ENCODE measurements around the gene FAM229B. TPM values are rescaled to one million over a fixed set of nuclear protein-coding genes. Genes with fewer than 3 reads are reported as not detected.
"Not testable (repeated sequence)": the region's sequence is repeated elsewhere in the genome, so short reads cannot be mapped to it uniquely, and the experiment has no call there.

Gene FAM229B
- total RNA-seq, 6 experiments from 2014 or later: 6.3 to 13.9 (median 9.1) TPM

DNA sequence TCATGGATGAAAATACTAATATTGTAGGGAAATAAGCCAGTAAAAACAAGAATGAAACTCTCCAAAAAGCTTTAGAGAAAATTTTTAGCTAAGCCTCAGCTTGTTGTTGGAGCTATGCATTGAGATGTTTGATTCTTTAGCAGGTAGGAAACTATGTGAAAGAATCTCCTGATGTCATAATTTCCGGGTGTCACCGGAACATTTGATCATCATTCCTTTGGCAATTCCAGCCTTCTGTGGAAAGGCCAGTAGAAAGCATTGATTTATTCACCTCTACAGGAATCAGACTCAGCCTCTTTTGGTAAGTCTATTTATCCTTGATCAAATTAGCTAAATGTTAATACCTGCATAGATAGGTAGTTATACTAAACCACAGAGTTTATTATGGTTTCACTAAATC is 9.5 kb downstream of the FAM229B start:
- Histone ChIP-seq H3K27me3 (no peaks in the 10 kb centered on the region), H3K4me3 (no peak overlapping the region), H3K4me1 (no peaks in the 10 kb centered on the region), H3K27ac (no peak overlapping the region), H3K36me3 (no peaks in the 10 kb centered on the region), H3K9me3 (no peaks in the 10 kb centered on the region)
- ATAC-seq: no peak
- TF ChIP-seq POLR2A (IDR thresholded peaks at IDR 0.05): no peak
- TF ChIP-seq, protein P1, sequence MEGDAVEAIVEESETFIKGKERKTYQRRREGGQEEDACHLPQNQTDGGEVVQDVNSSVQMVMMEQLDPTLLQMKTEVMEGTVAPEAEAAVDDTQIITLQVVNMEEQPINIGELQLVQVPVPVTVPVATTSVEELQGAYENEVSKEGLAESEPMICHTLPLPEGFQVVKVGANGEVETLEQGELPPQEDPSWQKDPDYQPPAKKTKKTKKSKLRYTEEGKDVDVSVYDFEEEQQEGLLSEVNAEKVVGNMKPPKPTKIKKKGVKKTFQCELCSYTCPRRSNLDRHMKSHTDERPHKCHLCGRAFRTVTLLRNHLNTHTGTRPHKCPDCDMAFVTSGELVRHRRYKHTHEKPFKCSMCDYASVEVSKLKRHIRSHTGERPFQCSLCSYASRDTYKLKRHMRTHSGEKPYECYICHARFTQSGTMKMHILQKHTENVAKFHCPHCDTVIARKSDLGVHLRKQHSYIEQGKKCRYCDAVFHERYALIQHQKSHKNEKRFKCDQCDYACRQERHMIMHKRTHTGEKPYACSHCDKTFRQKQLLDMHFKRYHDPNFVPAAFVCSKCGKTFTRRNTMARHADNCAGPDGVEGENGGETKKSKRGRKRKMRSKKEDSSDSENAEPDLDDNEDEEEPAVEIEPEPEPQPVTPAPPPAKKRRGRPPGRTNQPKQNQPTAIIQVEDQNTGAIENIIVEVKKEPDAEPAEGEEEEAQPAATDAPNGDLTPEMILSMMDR (IDR thresholded peaks at IDR 0.05): no peak
- intact Hi-C loops (cut with DNase I): no loop called here
- 64% methylated on average over 2 of the region's 2 CpGs for WGBS (ENCODE audit: insufficient coverage, low coverage, low lambda C conversion rate, missing lambda C conversion rate)
- DNase-seq: no peak

DNA sequence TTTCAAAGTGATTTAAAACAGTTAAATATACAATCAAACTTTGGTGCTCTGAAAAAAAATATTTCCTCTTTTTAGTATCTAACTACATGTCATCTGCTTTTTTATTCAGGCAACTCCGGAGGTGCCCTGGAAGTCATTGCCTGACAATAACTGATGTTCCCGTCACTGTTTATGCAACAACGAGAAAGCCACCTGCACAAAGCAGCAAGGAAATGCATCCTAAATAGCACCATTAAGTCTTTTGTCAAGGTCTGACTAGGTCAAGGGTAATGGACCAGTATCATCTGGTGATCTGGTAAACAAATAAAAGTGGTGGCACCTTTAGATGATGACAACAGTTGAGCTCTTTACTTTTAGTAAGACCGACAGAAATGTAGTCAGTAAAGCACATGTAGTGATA is 13.2 kb downstream of the FAM229B start:
- Histone ChIP-seq H3K36me3 (no peaks in the 10 kb centered on the region), H3K27me3 (no peaks in the 10 kb centered on the region), H3K4me1 (no peaks in the 10 kb centered on the region), H3K27ac (no peak overlapping the region), H3K4me3 (no peak overlapping the region), H3K9me3 (no peaks in the 10 kb centered on the region)
- ATAC-seq: no peak
- no peak for DNase-seq
- no peak for TF ChIP-seq POLR2A (IDR thresholded peaks at IDR 0.05)
- TF ChIP-seq, protein P1 (IDR thresholded peaks at IDR 0.05): no peak
- intact Hi-C loops (cut with DNase I): no loop called here
- WGBS (ENCODE audit: insufficient coverage, low coverage, low lambda C conversion rate, missing lambda C conversion rate): 64% methylated on average over 4 of the region's 4 CpGs

DNA sequence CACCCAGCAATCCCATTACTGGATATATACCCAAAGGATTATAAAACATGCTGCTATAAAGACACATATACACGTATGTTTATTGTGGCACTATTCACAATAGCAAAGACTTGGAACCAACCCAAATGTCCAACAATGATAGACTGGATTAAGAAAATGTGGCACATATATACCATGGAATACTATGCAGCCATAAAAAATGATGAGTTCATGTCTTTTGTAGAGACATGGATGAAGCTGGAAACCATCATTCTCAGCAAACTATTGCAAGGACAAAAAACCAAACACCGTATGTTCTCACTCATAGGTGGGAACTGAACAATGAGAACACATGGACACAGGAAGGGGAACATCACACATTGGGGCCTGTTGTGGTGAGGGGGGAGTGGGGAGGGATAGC is 18.6 kb downstream of the FAM229B start:
- 83% methylated on average over 1 of the region's 2 CpGs for WGBS (ENCODE audit: insufficient coverage, low coverage, low lambda C conversion rate, missing lambda C conversion rate)
- H3K9me3 ChIP-seq; H3K27me3 ChIP-seq; DNase-seq; H3K36me3 ChIP-seq; H3K4me3 ChIP-seq; H3K27ac ChIP-seq; ATAC-seq; intact Hi-C loops (cut with DNase I); H3K4me1 ChIP-seq: not testable (repeated sequence)

DNA sequence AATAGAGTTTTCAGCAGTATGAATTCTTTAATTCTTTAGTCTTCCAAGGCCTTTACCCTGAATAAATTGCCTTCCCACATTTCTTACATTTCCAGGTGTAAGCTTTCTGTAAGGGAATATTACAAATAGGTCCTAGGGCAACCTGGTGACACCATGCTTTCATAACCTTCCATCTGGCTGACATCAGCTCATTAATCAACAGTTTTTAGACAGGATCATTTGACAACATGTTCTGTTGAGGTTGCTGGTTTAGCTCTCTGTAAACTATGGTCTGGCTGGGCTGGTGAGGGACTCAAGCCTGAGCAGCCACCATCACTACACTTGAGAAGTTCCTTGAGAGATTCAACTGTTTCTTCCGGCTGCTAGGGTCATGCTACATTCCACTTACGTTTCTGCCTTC is 19.2 kb downstream of the FAM229B start:
- WGBS (ENCODE audit: insufficient coverage, low coverage, low lambda C conversion rate, missing lambda C conversion rate): 77% methylated on average over 2 of the region's 2 CpGs
- no peak for DNase-seq
- ATAC-seq: no peak
- no peak for TF ChIP-seq POLR2A (IDR thresholded peaks at IDR 0.05)
- TF ChIP-seq, protein P1 (IDR thresholded peaks at IDR 0.05): no peak
- Histone ChIP-seq H3K9me3 (no peaks in the 10 kb centered on the region), H3K36me3 (peaks cover 0 to 2% (median 0%) of the 10 kb centered on the region in 4 donors), H3K27me3 (no peaks in the 10 kb centered on the region), H3K4me3 (no peak overlapping the region), H3K27ac (no peak overlapping the region), H3K4me1 (no peaks in the 10 kb centered on the region)
- intact Hi-C loops (cut with DNase I): no loop called here

DNA sequence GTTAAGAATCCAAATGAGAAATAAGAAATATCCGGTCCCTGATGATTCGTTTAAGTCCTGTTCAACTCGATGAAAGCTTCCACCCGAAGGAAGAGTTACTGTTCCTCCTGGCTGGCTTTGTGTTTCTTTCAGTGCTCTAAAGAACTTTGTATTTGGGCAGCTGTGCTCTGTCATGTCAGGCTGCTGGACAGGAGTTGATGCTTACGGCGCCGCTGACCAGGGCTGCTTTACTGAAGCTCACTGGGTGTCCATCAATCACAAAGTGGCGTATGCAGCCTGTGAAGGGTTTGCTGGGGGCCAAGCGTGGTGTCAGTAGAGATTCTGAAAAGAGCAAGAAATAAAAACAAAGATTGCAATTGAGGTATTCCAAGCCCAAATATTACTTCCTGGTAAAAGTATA is 21.9 kb downstream of the FAM229B start:
- intact Hi-C loops (cut with DNase I): no loop called here
- Histone ChIP-seq H3K4me3 (no peak overlapping the region), H3K4me1 (peaks cover 0 to 11% (median 2%) of the 10 kb centered on the region in 4 donors), H3K9me3 (no peaks in the 10 kb centered on the region), H3K27ac (no peak overlapping the region), H3K36me3 (peaks cover 0 to 2% (median 0%) of the 10 kb centered on the region in 4 donors), H3K27me3 (no peaks in the 10 kb centered on the region)
- no peak for TF ChIP-seq POLR2A (IDR thresholded peaks at IDR 0.05)
- TF ChIP-seq, protein P1 (IDR thresholded peaks at IDR 0.05): no peak
- ATAC-seq: no peak
- 81% methylated on average over 6 of the region's 9 CpGs for WGBS (ENCODE audit: insufficient coverage, low coverage, low lambda C conversion rate, missing lambda C conversion rate)
- DNase-seq: no peak

All from right lobe of liver (tissue), 6 donors.